B cell (primary cell): ENCODE results near the gene GGNBP2. TPM values are rescaled to one million over a fixed set of nuclear protein-coding genes. Genes with fewer than 3 reads are reported as not detected.

Source experiments
- ATAC-seq: fragments of 200-7000 bp; cut with Tn5 transposase; one replicate; pipeline ENCODE4 v1.10.0; 2021; ENCODE audit warnings: low read depth, mild to moderate bottlenecking, moderate number of reproducible peaks, moderate library complexity
- CTCF ChIA-PET: fragments of 350-600 bp; sonication (Branson Sonifier 250); formaldehyde crosslinking; loops from one replicate; lab custom pipeline; 2021; ENCODE audit warnings: antibody characterized with exemption, inconsistent platforms; lab: Charles Lee
- POLR2A ChIA-PET: fragments of 350-600 bp; sonication (Branson Sonifier 250); formaldehyde crosslinking; loops from one replicate; lab custom pipeline; 2021; ENCODE audit warnings: antibody characterized with exemption; lab: Charles Lee
- DNase-seq: peaks from one replicate; pipeline ENCODE4 v3.0.0; 2013
- H2AFZ ChIP-seq: 2 replicates; pipeline ENCODE4 v1.6.1; 2012; ENCODE audit warnings: mild to moderate bottlenecking, low read depth, low read length; ENCODE audit not compliant: insufficient read depth, poor library complexity, severe bottlenecking
- H3K27ac ChIP-seq, 2 donors: 1 replicate in 1 of 2; 2 replicates in 1 of 2; pipeline ENCODE4 v1.5.1; 2012 to 2013; ENCODE audit warnings: low read length in 2 of 2, mild to moderate bottlenecking in 2 of 2, moderate library complexity in 1 of 2
- H3K27me3 ChIP-seq, 4 experiments: fragments of 200-600 bp in 1 of 4; sonication (generic) in 1 of 4; replicated peaks in 1 of 4; 1 replicate in 2 of 4; 2 replicates in 2 of 4; pipeline versions ENCODE4 v1.6.1 to v1.7.0; 2013 to 2016; ENCODE audit warnings: low read length in 3 of 4, mild to moderate bottlenecking in 2 of 4, mixed read lengths in 1 of 4, moderate library complexity in 1 of 4; ENCODE audit not compliant: insufficient read depth in 4 of 4, control insufficient read depth in 3 of 4; ENCODE audit errors: control extremely low read depth in 1 of 4
- H3K36me3 ChIP-seq, 2 experiments: replicated peaks in 1 of 2; 1 replicate in 1 of 2; 2 replicates in 1 of 2; pipeline versions ENCODE4 v1.6.1 to v1.7.1; 2013; ENCODE audit warnings: low read length in 1 of 2; ENCODE audit not compliant: insufficient read depth in 2 of 2, control insufficient read depth in 1 of 2; ENCODE audit errors: control extremely low read depth in 1 of 2, extremely low read depth in 1 of 2
- H3K4me1 ChIP-seq, 2 donors: fragments of 200-600 bp in 1 of 2; sonication (generic) in 1 of 2; 1 replicate in 1 of 2; 2 replicates in 1 of 2; pipeline versions ENCODE4 v1.5.1 to v1.6.1; 2013 to 2017; ENCODE audit warnings: low read length in 2 of 2; ENCODE audit not compliant: control insufficient read depth in 2 of 2, insufficient read depth in 2 of 2
- H3K4me2 ChIP-seq: replicated peaks from 2 replicates; pipeline ENCODE3; 2012; ENCODE audit warnings: mild to moderate bottlenecking, low read depth, low read length; ENCODE audit not compliant: poor library complexity, severe bottlenecking
- H3K4me3 ChIP-seq, 5 experiments: fragments of 200-600 bp in 1 of 5; sonication (generic) in 1 of 5; 1 replicate in 3 of 5; 2 replicates in 2 of 5; pipeline versions ENCODE4 v1.5.1 to v1.7.0; 2011 to 2016; ENCODE audit warnings: low read length in 4 of 5, mild to moderate bottlenecking in 4 of 5, low read depth in 2 of 5, control low read depth in 1 of 5, moderate library complexity in 1 of 5; ENCODE audit not compliant: insufficient read depth in 1 of 5; ENCODE audit errors: control extremely low read depth in 1 of 5, extremely low read depth in 1 of 5
- H3K79me2 ChIP-seq: fragments of 200-600 bp; sonication (generic); one replicate; pipeline ENCODE4 v1.6.0; 2016; ENCODE audit warnings: low read length; ENCODE audit not compliant: control insufficient read depth, insufficient read depth
- H3K9ac ChIP-seq: fragments of 200-600 bp; sonication (generic); 2 replicates; pipeline ENCODE4 v1.6.1; 2017; ENCODE audit warnings: mild to moderate bottlenecking, low read length, moderate library complexity
- H3K9me3 ChIP-seq, 3 donors: one replicate each; pipeline versions ENCODE4 v1.6.1 to v1.7.1; 2013; ENCODE audit warnings: low read length in 2 of 3; ENCODE audit not compliant: control insufficient read depth in 2 of 3, insufficient read depth in 1 of 3; ENCODE audit errors: control extremely low read depth in 1 of 3
- H4K20me1 ChIP-seq: 2 replicates; pipeline ENCODE4 v1.6.0; 2012; ENCODE audit warnings: mild to moderate bottlenecking, low read length; ENCODE audit not compliant: insufficient read depth, control insufficient read depth, poor library complexity, severe bottlenecking
- H3K27ac Mint-ChIP-seq: one replicate; pipeline ENCODE4 v1.8.0; 2021; ENCODE audit warnings: mixed read lengths
- H3K27me3 Mint-ChIP-seq: one replicate; pipeline ENCODE4 v1.8.0; 2021; ENCODE audit warnings: mixed read lengths
- H3K4me1 Mint-ChIP-seq: one replicate; pipeline ENCODE4 v1.8.0; 2021; ENCODE audit warnings: mixed read lengths
- H3K4me3 Mint-ChIP-seq: one replicate; pipeline ENCODE4 v1.8.0; 2021; ENCODE audit warnings: mixed read lengths
- H3K9me3 Mint-ChIP-seq: one replicate; pipeline ENCODE4 v1.8.0; 2022; ENCODE audit warnings: mixed read lengths; ENCODE audit not compliant: insufficient read depth
- EZH2 ChIP-seq: IDR thresholded peaks from 2 replicates; pipeline ENCODE4 v1.6.1; 2012; ENCODE audit warnings: borderline replicate concordance, low read depth, mild to moderate bottlenecking, moderate library complexity, low read length; ENCODE audit not compliant: insufficient read depth, poor library complexity, severe bottlenecking
- WGBS: methylation state at CpG from one replicate; pipeline ENCODE4 v1.1.5; 2013; ENCODE audit warnings: missing lambda C conversion rate; ENCODE audit not compliant: insufficient coverage; 5-methylcytosine and 5-hydroxymethylcytosine counted together
- intact Hi-C: fragments of 100-400 bp; cut with micrococcal nuclease; formaldehyde crosslinking; loops from one replicate; pipeline ENCODE4 v1.10.0; 2022
- polyA plus RNA-seq: library from polyadenylated mRNA; depleted of rRNA; stranded (reverse); fragments of >200 nt; gene quantifications from 2 replicates; pipeline ENCODE4 v1.2.3, GENCODE V29; 2012
- total RNA-seq, 2 donors: library from RNA; stranded (reverse); fragments of 120-200 nt in 1 of 2; gene quantifications; 1 replicate in 1 of 2; 2 replicates in 1 of 2; pipeline versions ENCODE4 v1.2.3 to v1.2.4, GENCODE V29; 2013 to 2022
- TF ChIP-seq, protein P1 (sequence below): fragments of 200-600 bp; IDR thresholded peaks from one replicate; pipeline ENCODE4 v1.8.0; 2022; ENCODE audit warnings: antibody characterized with exemption, mild to moderate bottlenecking

GGNBP2 gene
- total and polyA plus RNA-seq, 2 donors (not counting 1 experiment from before 2014, with no cell fraction given), result 107 to 137 TPM

DNA sequence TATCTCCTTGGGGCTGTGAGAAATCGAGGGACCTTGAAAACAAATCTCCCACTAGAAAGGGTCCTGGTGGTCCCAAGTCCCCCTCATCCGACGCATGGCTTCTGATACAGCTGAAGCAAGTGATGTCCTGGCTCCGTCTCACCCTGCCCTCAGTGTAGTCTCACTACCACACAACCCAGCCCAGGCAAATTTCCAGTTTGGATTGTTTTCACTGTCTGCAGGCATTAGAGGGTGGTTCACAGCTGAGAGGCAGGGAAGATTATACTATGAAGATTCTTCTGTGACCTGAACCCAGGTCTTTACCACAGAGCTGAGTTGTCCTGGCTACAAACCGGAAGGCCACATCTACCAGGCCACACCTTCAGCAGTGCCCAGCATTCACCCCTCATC is 40.6 kb upstream of the GGNBP2 start:
- Histone ChIP-seq H2AFZ (no peak overlapping the region), H3K4me3 (no peak overlapping the region), H3K27ac (no peak overlapping the region), H3K79me2 (no peaks in the 10 kb centered on the region), H3K9ac (no peak overlapping the region), H3K9me3 (no peaks in the 10 kb centered on the region), H3K27me3 (no peaks in the 10 kb centered on the region), H3K4me1 (no peaks in the 10 kb centered on the region), H3K4me2 (no peak overlapping the region), H3K36me3 (peaks cover 0 to 36% of the 10 kb centered on the region in 2 experiments), H4K20me1 (no peaks in the 10 kb centered on the region)
- CTCF ChIA-PET, result interaction anchor here (1.4 kb wide), 1 partner anchor 22 kb away, joined by 4 read pairs; no protein-coding TSS in a partner anchor
- no peak for DNase-seq
- no peaks in the 10 kb centered on the region for H3K4me1 Mint-ChIP-seq
- no peak for TF ChIP-seq EZH2
- TF ChIP-seq, protein P1, sequence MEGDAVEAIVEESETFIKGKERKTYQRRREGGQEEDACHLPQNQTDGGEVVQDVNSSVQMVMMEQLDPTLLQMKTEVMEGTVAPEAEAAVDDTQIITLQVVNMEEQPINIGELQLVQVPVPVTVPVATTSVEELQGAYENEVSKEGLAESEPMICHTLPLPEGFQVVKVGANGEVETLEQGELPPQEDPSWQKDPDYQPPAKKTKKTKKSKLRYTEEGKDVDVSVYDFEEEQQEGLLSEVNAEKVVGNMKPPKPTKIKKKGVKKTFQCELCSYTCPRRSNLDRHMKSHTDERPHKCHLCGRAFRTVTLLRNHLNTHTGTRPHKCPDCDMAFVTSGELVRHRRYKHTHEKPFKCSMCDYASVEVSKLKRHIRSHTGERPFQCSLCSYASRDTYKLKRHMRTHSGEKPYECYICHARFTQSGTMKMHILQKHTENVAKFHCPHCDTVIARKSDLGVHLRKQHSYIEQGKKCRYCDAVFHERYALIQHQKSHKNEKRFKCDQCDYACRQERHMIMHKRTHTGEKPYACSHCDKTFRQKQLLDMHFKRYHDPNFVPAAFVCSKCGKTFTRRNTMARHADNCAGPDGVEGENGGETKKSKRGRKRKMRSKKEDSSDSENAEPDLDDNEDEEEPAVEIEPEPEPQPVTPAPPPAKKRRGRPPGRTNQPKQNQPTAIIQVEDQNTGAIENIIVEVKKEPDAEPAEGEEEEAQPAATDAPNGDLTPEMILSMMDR, result no peak
- no peaks in the 10 kb centered on the region for H3K9me3 Mint-ChIP-seq
- POLR2A ChIA-PET, result no interaction called here
- intact Hi-C loops, result no loop called here
- no peak for ATAC-seq
- H3K4me3 Mint-ChIP-seq, result no peak overlapping the region
- H3K27ac Mint-ChIP-seq, result no peak overlapping the region
- 100% methylated on average over 3 of the region's 5 CpGs for WGBS
- H3K27me3 Mint-ChIP-seq, result no peaks in the 10 kb centered on the region

DNA sequence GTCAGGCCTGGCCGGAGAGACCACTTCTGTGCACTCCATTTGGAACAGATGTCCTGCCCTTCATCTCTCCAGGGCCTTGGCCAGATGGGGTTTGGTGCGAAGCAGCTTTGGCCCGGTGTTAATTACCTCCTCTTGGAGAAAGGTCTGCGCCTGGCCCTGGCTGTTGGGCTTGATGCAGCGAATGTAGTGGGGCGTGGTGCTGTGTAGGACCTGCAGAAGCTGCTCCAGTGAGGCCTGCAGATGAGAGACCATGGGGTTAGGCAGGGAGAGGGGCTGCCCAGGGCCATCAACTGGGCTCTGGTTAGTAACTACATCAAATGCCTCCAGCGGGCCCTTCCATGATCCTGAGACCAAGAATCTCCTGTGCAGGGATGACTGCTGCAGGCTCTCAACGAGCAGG is 39.5 kb upstream of the GGNBP2 start:
- Mint-ChIP-seq H3K27ac (no peak overlapping the region), H3K4me1 (no peaks in the 10 kb centered on the region), H3K4me3 (no peak overlapping the region), H3K27me3 (no peaks in the 10 kb centered on the region), H3K9me3 (no peaks in the 10 kb centered on the region)
- WGBS, result 96% methylated on average over 8 of the region's 8 CpGs
- Histone ChIP-seq H3K4me2 (no peak overlapping the region), H3K79me2 (no peaks in the 10 kb centered on the region), H3K4me1 (no peaks in the 10 kb centered on the region), H3K27me3 (no peaks in the 10 kb centered on the region), H3K9me3 (no peaks in the 10 kb centered on the region), H3K4me3 (no peak overlapping the region), H2AFZ (no peak overlapping the region), H3K27ac (no peak overlapping the region), H3K9ac (no peak overlapping the region), H3K36me3 (peaks cover 0 to 34% of the 10 kb centered on the region in 2 experiments), H4K20me1 (no peaks in the 10 kb centered on the region)
- ATAC-seq (no peak), DNase-seq (no peak)
- POLR2A ChIA-PET, result no interaction called here
- CTCF ChIA-PET, result interaction anchor here (1.4 kb wide), 1 partner anchor 23 kb away, joined by 4 read pairs; no protein-coding TSS in a partner anchor
- intact Hi-C loops, result no loop called here
- no peak for TF ChIP-seq EZH2
- TF ChIP-seq, protein P1, result no peak
